Activated CD8-positive, alpha-beta memory T cell treated with anti-CD3 and anti-CD28 coated beads, Interleukin-2, amount 50 U/mL, for 1 hour (primary cell): ENCODE measurements around the gene FARSA.
A peak's percentile ranks its signal among the peaks of the same experiment; 100 is the strongest.
"Not testable (repeated sequence)": the region's sequence is repeated elsewhere in the genome, so short reads cannot be mapped to it uniquely, and the experiment has no call there.

ENCODE experiments used
- DNase-seq: peaks from one replicate; pipeline ENCODE4 v3.0.0-alpha.2; 2020; ENCODE audit errors: extremely low read depth

Gene FARSA

DNA sequence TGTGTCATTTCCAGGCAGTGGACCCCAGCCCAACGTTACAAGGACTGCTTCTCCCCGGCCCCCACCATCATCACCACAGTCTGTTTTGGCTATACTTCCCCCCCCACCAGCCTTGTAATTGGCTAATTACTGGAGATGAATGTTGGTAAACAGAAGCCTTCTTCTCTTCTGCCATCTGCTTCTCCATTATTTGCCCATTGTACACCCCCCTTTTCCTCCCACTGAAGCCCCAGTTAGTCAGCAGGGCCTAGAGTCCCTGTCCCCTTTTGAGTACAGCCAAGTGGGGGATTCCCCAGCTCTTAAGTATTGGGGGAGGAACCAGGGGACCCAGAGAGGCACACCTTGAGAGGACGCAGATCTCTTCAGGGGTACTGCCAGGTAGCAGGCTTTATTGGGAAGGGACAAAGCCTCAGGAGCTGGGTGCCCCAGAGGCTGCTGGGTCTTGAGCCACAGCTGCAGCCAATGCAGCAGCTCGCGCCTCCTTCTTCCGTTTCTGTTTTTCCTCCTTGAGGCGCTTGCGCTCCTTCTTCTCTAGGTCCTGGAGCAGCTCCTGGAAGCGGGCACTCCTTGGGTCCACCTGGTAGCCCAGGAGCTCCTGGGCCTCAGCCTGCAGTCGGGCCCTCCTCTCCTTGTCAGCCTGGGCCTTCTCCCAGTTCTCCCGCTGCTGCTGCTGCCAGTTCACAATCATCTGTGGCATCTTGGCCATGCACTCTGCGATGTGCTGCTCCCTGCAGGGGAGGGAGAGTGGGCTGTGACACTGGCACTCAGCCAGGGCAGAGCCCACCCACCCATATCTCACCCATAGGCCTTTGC lies 20.5 kb upstream of the FARSA start:
- DNase-seq: no peak

DNA sequence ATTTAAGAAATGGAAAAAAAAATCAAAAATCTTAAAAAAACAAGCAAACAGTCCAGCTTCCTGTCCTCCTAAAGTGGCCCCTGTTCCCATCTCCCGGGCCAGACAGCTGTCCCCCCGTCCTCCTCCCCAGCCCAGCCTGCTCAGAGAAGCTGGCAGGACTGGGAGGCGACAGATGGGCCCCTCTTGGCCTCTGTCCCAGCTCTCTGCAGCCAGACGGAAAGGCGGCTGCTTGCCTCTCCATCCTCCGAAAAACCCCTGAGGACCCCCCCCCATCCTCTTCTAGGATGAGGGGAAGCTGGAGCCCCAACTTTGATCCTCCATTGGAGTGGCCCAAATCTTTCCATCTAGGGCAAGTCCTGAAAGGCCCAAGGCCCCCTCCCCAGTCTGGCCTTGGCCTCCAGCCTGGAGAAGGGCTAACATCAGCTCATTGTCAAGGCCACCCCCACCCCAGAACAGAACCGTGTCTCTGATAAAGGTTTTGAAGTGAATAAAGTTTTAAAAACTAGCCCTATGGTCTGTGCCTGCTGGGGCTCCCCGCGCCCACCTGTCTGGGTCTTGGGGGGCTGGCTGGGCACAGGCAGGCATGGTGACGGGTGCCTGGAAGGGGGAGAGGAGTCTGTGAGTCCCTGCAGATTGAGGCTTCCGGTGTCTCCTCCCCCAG lies 19.8 kb upstream of the FARSA start:
- DNase-seq: no peak

DNA sequence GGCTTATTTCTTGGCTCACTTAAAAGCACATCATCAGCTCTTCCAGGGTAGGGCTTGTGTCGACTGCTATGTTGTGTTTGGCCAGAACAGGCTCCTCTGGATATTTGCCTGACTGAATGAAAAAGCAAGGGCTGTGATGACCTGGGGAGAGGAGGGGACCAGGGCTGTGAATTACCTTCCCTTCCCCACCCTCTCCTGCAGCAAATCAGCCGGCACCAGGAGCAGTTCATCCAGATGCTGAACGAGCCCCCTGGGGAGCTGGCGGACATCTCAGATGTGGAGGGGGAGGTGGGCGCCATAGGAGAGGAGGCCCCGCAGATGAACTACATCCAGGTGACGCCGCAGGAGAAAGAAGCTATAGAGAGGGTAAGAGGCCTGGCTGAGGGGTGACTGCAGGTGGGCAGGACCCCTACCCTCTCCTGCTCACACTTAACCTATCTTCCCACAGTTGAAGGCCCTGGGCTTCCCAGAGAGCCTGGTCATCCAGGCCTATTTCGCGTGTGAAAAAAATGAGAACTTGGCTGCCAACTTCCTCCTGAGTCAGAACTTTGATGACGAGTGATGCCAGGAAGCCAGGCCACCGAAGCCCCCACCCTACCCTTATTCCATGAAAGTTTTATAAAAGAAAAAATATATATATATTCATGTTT lies 19.1 kb upstream of the FARSA start:
- DNase-seq: no peak

DNA sequence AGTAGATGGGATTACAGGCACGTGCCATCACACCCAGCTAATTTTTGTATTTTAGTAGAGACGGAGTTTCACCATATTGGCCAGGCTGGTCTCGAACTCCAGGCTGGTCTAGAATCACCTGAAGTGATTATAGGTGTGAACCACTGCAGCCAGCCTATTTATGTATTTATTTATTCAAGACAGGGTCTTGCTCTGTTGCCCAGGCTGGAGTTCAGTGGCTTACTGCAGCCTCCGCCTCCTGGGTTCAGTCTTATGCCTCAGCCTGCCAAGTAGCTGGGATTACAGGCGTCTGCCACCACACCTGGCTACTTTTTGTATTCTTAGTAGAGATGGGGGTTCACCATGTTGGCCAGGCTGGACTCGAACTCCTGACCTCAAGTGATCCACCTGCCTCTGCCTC lies 18.5 kb upstream of the FARSA start:
- not testable (repeated sequence) for DNase-seq

DNA sequence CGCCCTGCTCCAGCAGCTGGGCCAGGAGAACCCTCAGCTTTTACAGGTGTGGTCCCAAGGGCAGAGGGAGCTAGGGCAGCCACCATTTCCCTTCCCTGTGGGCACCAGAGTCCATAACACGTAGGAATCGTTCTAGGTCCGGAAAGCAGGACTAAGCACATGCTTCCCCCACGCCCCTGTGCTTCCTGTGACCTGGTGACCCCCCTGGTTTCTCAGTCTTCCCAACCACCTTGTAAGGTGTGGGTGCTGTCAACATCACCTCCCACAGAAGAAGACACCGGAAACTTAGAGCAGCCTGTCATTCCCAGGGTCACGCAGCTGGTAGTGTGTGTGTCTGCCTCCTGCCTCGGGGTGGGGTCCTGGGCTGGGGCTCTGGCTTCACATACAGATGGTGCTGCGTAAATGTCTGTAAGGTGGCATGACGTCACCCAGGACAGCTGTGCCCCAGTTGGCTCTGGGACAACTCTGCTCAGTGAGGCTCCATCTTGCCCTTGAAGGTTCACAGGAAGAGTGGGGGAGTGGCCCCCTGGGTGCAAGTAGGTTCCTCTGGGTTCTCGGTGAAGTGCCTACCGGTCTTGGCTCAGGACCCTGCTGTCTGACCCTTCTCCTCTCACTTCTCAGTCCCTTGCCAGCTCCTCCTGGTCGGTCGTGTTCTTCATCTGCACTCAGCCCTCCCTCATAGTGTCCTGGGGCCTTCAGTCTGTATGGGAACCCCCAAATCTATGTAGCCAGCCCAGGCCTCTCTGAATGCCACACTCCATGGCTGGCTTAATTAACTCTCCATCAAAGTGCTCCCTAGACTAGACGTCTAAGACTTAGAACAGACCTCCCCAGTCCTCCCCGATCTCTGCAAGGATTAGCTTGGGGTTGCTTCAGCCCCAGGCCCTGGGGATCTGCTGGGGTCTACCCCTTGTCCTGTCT lies 16.1 kb upstream of the FARSA start:
- no peak for DNase-seq

DNA sequence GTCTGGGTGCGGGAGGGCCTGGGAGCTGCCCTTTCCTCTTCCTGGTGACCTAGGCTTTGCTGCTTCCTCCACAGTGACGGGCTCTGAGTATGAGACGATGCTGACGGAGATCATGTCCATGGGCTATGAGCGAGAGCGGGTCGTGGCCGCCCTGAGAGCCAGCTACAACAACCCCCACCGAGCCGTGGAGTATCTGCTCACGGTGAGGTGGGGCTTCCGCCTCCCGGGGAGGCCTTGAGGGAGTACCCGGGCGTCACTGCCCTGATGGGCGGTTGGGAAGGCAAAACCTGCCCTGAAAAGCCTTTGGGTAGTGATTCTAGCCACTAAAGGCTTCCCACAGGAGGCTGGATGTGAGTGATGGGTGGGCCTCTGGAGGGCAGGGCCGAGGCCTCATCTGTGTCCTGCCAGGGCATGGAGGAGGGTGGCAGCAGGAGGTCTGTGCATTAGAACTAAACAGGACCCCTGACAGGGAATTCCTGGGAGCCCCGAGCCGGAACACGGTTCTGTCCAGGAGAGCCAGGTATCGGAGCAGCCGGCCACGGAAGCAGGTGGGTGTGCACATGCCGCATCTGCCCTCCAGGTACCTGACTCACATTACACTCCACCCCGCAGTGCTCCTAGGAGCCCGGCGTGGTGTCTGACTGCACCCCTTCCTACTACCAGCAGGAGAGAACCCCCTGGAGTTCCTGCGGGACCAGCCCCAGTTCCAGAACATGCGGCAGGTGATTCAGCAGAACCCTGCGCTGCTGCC lies 15.3 kb upstream of the FARSA start:
- no peak for DNase-seq

DNA sequence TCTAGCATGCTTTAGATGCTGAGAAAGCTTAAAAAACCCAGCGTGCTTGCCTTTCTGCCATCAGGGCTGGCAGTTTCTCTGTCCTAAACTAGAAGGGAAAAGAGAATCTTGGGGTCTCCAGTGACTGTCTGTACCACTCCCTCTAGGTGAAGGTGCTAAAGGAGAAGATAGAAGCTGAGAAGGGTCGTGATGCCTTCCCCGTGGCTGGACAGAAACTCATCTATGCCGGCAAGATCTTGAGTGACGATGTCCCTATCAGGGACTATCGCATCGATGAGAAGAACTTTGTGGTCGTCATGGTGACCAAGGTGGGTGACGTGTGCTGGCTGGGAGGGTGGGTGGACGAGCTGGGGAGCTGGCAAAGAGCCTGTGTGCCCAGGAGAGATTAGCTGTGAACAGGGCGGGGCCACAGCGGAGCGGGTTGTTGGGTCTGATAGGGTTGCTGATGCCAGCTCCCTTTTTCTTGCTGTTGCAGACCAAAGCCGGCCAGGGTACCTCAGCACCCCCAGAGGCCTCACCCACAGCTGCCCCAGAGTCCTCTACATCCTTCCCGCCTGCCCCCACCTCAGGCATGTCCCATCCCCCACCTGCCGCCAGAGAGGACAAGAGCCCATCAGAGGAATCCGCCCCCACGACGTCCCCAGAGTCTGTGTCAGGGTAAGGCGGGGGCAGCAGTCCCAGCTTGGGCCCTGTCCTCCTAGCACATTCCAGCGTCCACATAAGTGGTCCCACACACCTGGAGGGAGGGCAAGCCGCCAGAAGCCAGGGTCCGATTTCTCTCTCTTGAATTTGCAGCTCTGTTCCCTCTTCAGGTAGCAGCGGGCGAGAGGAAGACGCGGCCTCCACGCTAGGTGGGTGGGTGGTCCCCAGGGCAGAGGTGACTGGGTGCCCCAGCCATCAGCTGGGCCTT lies 14.4 kb upstream of the FARSA start:
- DNase-seq: no peak

DNA sequence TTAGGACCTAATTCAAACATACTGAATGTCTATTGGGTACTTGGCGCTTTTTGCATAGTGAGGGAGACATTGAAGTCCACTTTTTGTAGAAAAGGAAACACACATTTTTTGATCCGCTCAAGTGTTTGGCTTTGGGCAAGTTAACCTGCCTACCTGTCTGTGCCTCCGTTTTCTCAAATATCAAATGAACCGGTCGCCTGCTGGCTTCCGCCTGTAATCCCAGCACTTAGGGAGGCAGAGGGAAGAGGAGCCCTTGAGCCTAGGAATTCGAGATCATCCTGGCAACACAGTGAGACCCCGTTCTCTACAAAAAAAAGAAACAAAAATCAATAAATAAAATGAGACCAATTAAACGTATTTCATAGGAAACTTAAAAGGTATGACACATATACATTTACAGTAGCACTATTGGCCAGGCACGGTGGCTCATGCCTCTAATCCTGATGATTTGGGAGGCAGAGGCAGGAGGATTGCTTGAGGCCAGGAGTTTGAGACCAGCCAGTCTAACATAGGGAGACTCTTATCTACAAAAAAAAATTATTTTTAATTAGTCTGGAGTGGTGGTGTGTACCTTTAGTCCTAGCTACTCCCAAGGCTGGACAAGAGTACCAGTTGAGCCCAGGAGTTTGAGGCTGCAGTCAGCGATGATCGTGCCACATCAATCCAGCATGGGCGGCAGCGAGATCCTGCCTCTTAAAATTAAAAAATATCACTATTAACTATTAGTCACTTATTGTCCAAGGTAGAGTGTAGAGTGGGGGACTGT lies 13.4 kb upstream of the FARSA start:
- no peak for DNase-seq

DNA sequence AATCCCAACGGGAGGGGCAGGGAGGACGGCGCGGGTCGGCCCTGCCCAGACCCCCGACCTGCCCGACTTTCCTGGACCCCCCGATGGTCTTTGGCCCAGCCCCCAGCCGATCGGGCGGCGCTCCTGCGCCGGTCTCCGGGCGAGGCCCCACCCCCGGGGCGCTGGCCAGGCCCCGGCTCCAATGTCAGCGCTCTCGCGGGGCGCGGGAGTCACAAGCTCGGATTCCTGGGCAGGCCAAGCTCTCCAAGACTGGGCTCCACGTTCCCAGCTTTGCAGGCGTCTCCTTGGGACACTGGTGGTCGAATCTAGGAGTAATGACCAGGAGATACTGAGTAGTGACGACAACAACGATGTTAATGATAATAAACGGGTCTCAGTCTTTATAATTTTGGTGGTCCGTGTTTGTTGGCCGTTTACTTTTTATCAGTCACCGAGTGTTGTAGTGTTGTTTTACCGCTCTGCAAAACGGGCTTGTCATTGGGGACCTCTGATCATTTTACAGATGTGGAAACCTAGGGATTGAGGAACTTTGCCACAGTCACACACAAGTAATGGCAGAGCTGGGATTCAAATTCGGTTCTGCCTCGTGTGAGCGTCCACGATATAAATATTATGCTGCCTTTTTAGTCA lies 12.7 kb upstream of the FARSA start:
- DNase-seq: no peak

DNA sequence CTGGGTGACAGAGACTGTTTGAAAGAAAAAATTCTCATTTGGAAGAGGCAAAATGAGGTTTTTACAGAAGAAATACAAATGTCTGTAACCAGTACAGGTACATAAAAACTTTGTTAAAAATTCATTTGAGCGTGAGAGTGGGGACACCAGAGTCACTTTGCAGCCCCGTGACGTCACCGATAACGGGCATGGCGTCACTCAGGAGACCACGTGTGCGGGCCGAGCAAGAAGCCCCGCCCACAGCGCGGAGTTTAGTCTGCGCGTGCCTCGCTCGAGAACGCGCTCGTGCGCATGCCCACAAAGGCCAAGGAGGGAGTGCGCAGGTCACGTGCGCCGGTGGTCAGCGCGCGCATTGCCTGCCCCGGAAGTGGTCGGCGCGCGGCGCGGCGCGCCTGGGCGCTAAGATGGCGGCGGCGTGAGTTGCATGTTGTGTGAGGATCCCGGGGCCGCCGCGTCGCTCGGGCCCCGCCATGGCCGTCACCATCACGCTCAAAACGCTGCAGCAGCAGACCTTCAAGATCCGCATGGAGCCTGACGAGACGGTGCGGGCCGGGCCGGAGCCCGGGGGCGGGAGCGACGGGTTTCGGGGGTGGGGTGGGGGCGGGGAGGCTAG lies 12.1 kb upstream of the FARSA start, which contains the start of gene RAD23A:
RAD23A (plus strand) TSS at position 384 of the 613 bp plus-strand sequence; CDS start at position 471, 87 bp downstream.
- DNase-seq: peak; percentile 96

DNA sequence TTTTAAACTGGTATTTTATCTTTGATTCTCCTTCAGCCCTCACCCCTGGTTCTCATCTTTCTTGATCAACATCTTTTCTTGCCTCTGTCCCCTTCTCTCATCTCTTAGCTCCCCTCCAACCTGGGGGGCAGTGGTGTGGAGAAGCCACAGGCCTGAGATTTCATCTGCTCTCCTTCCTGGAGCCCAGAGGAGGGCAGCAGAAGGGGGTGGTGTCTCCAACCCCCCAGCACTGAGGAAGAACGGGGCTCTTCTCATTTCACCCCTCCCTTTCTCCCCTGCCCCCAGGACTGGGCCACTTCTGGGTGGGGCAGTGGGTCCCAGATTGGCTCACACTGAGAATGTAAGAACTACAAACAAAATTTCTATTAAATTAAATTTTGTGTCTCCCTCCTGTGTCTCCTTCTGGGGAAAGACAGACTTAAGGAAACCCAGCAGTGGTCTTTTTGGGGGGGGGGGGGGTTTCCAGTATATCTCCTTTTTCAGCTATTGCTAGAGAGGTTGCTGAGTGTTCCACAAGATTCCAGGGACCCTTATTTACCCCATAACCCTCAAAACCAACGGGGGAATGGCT lies 10.7 kb upstream of the FARSA start:
- no peak for DNase-seq

DNA sequence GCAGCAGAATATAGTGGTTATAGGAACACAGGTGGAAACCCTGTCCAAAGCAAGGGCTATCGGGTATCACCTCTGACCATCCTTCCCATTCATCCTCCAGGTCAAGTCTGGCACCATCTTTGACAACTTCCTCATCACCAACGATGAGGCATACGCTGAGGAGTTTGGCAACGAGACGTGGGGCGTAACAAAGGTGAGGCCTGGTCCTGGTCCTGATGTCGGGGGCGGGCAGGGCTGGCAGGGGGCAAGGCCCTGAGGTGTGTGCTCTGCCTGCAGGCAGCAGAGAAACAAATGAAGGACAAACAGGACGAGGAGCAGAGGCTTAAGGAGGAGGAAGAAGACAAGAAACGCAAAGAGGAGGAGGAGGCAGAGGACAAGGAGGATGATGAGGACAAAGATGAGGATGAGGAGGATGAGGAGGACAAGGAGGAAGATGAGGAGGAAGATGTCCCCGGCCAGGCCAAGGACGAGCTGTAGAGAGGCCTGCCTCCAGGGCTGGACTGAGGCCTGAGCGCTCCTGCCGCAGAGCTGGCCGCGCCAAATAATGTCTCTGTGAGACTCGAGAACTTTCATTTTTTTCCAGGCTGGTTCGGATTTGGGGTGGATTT lies 10.0 kb upstream of the FARSA start:
- DNase-seq: no peak

DNA sequence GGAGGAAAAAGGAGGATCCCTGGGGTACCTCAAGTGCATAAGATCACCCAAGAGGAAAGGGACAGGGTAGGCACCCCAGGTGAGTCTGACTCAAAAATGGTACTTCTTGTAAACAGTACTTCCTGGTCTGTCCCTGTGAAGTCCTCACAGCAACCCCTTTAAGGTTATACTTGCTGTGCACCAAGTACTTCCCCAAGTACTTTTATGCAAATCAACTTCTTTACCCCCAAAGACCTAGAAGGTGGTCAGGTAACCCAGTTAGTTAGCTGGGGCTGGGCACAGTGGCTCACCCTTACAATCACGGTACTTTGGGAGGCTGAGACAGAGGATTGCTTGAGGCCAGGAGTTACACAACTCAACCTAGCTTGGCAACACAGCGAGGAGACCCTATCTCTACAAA lies 7.4 kb upstream of the FARSA start:
- DNase-seq: no peak

DNA sequence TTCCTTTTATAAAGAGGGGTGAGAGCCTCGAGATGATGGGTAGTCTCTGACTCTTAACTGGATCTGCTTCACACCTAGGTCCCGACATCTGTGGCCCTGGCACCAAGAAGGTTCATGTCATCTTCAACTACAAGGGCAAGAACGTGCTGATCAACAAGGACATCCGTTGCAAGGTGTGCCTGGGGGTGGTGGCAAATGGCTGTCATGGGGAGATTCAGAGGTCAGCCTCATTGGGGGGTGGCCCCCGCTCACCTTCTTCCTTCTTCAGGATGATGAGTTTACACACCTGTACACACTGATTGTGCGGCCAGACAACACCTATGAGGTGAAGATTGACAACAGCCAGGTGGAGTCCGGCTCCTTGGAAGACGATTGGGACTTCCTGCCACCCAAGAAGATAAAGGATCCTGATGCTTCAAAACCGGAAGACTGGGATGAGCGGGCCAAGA lies 6.5 kb upstream of the FARSA start:
- no peak for DNase-seq

DNA sequence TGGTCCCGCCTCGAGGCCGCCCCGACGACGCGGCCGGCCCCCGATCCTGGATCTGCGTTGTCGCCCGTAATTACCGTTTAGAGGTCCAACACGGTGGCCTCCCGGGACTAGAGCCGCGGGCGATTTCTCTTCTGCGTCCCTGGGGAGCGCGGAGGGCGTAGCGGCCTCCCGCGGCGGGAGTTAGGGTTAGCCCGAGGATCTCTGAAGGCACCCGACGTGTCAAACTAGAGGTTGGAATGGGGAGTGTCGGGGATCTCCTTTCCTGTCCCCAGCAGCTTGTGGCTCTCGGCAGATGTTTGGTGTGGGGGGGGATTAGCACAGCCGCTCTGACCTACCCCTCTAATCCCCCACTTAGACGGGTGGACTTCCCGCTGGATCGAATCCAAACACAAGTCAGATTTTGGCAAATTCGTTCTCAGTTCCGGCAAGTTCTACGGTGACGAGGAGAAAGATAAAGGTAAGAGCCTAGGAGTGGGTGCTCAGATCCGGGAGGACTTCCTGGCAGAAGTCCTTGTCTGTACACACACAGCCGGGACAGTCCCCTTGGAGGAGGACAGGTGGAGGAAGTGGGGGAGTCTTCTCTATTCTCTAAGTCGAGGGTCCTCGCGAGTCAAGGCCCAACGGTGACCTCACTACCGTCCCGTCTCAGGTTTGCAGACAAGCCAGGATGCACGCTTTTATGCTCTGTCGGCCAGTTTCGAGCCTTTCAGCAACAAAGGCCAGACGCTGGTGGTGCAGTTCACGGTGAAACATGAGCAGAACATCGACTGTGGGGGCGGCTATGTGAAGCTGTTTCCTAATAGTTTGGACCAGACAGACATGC lies 5.5 kb upstream of the FARSA start:
- no peak for DNase-seq
